OCI-LY1 (cell line): ENCODE measurements around the gene AFMID.

Source experiments
- H2AFZ ChIP-seq: fragments of 200-600 bp; sonication (generic), shearing (Covaris generic); 2 replicates; pipeline ENCODE4 v1.6.0; 2014; ENCODE audit warnings: antibody characterized with exemption, mild to moderate bottlenecking, low read length
- H3F3A ChIP-seq: fragments of 200-600 bp; sonication (generic), shearing (Covaris generic); 2 replicates; pipeline ENCODE4 v1.6.0; 2014; ENCODE audit warnings: mild to moderate bottlenecking, antibody characterized with exemption, low read length, moderate library complexity; ENCODE audit not compliant: insufficient read depth
- H3K27ac ChIP-seq: fragments of 200-600 bp; sonication (generic); 2 replicates; pipeline ENCODE4 v1.5.1; 2014; ENCODE audit warnings: low read length, mixed run types, mild to moderate bottlenecking, low read depth; ENCODE audit not compliant: poor library complexity, severe bottlenecking
- H3K27me3 ChIP-seq: fragments of 200-600 bp; sonication (generic); 2 replicates; pipeline ENCODE4 v1.6.0; 2014; ENCODE audit warnings: antibody characterized with exemption, mild to moderate bottlenecking, low read length, moderate library complexity; ENCODE audit not compliant: insufficient read depth
- H3K36me3 ChIP-seq: fragments of 200-600 bp; sonication (generic); 2 replicates; pipeline ENCODE4 v1.6.1; 2014; ENCODE audit warnings: mild to moderate bottlenecking, antibody characterized with exemption, low read length, moderate library complexity, mixed read lengths; ENCODE audit not compliant: insufficient read depth
- H3K4me1 ChIP-seq: fragments of 200-600 bp; sonication (generic); 2 replicates; pipeline ENCODE4 v1.5.1; 2014; ENCODE audit warnings: mild to moderate bottlenecking, low read length, moderate library complexity; ENCODE audit not compliant: insufficient read depth, severe bottlenecking
- H3K4me2 ChIP-seq: fragments of 200-600 bp; sonication (generic), shearing (Covaris generic); 2 replicates; pipeline ENCODE4 v1.6.1; 2014; ENCODE audit warnings: low read length
- H3K4me3 ChIP-seq: fragments of 200-600 bp; sonication (generic); 2 replicates; pipeline ENCODE4 v1.5.1; 2014; ENCODE audit warnings: low read length, low read depth, mild to moderate bottlenecking, mixed read lengths; ENCODE audit not compliant: poor library complexity, severe bottlenecking
- H3K79me2 ChIP-seq: fragments of 200-600 bp; shearing (Covaris generic); 2 replicates; pipeline ENCODE4 v1.6.1; 2016; ENCODE audit warnings: mixed run types, low read length, mixed read lengths; ENCODE audit not compliant: insufficient read depth
- H3K9ac ChIP-seq: fragments of 200-600 bp; sonication (generic), shearing (Covaris generic); 2 replicates; pipeline ENCODE4 v1.6.1; 2014; ENCODE audit warnings: mild to moderate bottlenecking, low read length, mixed read lengths
- H3K9me2 ChIP-seq: fragments of 200-600 bp; sonication (generic), shearing (Covaris generic); 2 replicates; pipeline ENCODE4 v1.6.1; 2014; ENCODE audit warnings: low read depth, mild to moderate bottlenecking, low read length, mixed read lengths
- H3K9me3 ChIP-seq: fragments of 200-600 bp; shearing (Covaris generic); 2 replicates; pipeline ENCODE4 v1.6.1; 2014; ENCODE audit warnings: low read length, mixed read lengths
- H4K20me1 ChIP-seq: fragments of 200-600 bp; sonication (generic), shearing (Covaris generic); 2 replicates; pipeline ENCODE4 v1.6.0; 2016; ENCODE audit warnings: mild to moderate bottlenecking, low read length; ENCODE audit not compliant: insufficient read depth
- EZH2 ChIP-seq: fragments of 200-600 bp; sonication (generic), shearing (Covaris generic); IDR thresholded peaks from 2 replicates; pipeline ENCODE4 v1.8.0; 2017; ENCODE audit warnings: borderline replicate concordance, mixed run types, mild to moderate bottlenecking, antibody characterized with exemption, low read length, moderate library complexity, mixed read lengths
- TF ChIP-seq, protein P1 (sequence below): fragments of 200-600 bp; sonication (generic), shearing (Covaris generic); IDR thresholded peaks from 2 replicates; pipeline ENCODE4 v1.5.1; 2017; ENCODE audit warnings: mild to moderate bottlenecking, antibody characterized with exemption, low read length, moderate library complexity, mixed read lengths

Gene AFMID

DNA sequence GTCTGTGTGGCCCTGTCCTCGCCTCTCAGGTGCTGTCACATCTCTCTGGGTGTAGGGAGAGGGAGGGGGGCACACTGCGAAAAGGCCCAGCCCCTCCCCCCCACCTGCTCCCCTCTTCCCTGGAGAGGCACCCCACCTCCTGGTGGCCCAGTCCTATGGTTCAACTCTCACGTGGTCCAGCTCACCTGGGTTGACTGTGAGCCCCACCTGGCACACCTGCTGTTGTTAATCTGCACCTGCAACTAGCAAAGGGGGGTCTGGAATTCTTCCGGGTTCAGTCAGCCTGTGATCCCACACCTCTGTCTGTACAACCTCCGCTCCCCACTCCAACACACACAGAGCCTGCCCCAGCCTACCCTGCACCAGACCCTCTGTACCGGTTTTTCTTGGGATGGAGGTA, 20.7 kb upstream of the AFMID start:
- TF ChIP-seq, protein P1, sequence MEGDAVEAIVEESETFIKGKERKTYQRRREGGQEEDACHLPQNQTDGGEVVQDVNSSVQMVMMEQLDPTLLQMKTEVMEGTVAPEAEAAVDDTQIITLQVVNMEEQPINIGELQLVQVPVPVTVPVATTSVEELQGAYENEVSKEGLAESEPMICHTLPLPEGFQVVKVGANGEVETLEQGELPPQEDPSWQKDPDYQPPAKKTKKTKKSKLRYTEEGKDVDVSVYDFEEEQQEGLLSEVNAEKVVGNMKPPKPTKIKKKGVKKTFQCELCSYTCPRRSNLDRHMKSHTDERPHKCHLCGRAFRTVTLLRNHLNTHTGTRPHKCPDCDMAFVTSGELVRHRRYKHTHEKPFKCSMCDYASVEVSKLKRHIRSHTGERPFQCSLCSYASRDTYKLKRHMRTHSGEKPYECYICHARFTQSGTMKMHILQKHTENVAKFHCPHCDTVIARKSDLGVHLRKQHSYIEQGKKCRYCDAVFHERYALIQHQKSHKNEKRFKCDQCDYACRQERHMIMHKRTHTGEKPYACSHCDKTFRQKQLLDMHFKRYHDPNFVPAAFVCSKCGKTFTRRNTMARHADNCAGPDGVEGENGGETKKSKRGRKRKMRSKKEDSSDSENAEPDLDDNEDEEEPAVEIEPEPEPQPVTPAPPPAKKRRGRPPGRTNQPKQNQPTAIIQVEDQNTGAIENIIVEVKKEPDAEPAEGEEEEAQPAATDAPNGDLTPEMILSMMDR: no peak
- no peak for TF ChIP-seq EZH2
- H3K9me3 ChIP-seq: no peaks in the 10 kb centered on the region
- no peaks in the 10 kb centered on the region for H4K20me1 ChIP-seq
- H3K27ac ChIP-seq: no peak overlapping the region
- no peak overlapping the region for H3K4me3 ChIP-seq
- H3K36me3 ChIP-seq: peaks cover 8% of the 10 kb centered on the region; the same call in 1 of the 2 replicates
- no peak overlapping the region for H2AFZ ChIP-seq
- H3K9me2 ChIP-seq: no peaks in the 10 kb centered on the region
- H3K79me2 ChIP-seq: no peaks in the 10 kb centered on the region
- H3K9ac ChIP-seq: no peak overlapping the region
- H3F3A ChIP-seq: no peaks in the 10 kb centered on the region
- peaks cover 42% of the 10 kb centered on the region for H3K4me1 ChIP-seq
- no peak overlapping the region; the same call in 1 of the 2 replicates for H3K4me2 ChIP-seq
- no peaks in the 10 kb centered on the region for H3K27me3 ChIP-seq

GRCh38 chr17:78168242-78168902, 18.8 kb upstream of the AFMID start, which contains the start of gene SYNGR2:
SYNGR2 (plus strand) TSS chr17:78168581; CDS start chr17:78168617, 36 bp downstream.
- Histone ChIP-seq H3K4me3 (peak within 1 kb of the TSS; percentile 62), H3F3A (no peaks in the 10 kb centered on the region), H4K20me1 (no peaks in the 10 kb centered on the region), H3K79me2 (no peaks in the 10 kb centered on the region), H3K9ac (peak within 1 kb of the TSS; percentile 59), H3K9me3 (no peaks in the 10 kb centered on the region), H3K36me3 (peaks cover 25% of the 10 kb centered on the region), H3K4me2 (peak within 1 kb of the TSS; percentile 61), H3K4me1 (peaks cover 52% of the 10 kb centered on the region), H3K27me3 (no peaks in the 10 kb centered on the region), H2AFZ (no peak within 1 kb of the TSS), H3K27ac (peak within 1 kb of the TSS; percentile 13), H3K9me2 (no peaks in the 10 kb centered on the region)
- no peak for TF ChIP-seq EZH2
- TF ChIP-seq, protein P1: no peak

- H3K79me2 ChIP-seq: no peaks in the 10 kb centered on the region
- peak overlapping the region; percentile 13 for H3K27ac ChIP-seq
- H3K4me2 ChIP-seq: peak overlapping the region; percentile 61
- H3K9me3 ChIP-seq: no peaks in the 10 kb centered on the region
- H3K36me3 ChIP-seq: peaks cover 32% of the 10 kb centered on the region
- peak overlapping the region; percentile 62 for H3K4me3 ChIP-seq
- no peak overlapping the region for H2AFZ ChIP-seq
- H3K9ac ChIP-seq: peak overlapping the region; percentile 59
- no peaks in the 10 kb centered on the region for H3K27me3 ChIP-seq
- H4K20me1 ChIP-seq: no peaks in the 10 kb centered on the region
- no peaks in the 10 kb centered on the region for H3K9me2 ChIP-seq
- peaks cover 60% of the 10 kb centered on the region for H3K4me1 ChIP-seq
- TF ChIP-seq, protein P1: no peak
- no peak for TF ChIP-seq EZH2
- H3F3A ChIP-seq: no peaks in the 10 kb centered on the region
Observed at GRCh38 chr17:78168903-78169793, 18.0 kb upstream of the AFMID start.
